GM12878 (cell line): ENCODE results near the gene MYBBP1A. TPM values are rescaled to one million over a fixed set of nuclear protein-coding genes. Genes with fewer than 3 reads are reported as not detected.

Source experiments
- ATAC-seq: fragments of 200-7000 bp; cut with Tn5 transposase; 3 replicates; pipeline ENCODE4 v1.9.1; 2020; ENCODE audit warnings: mild to moderate bottlenecking, moderate library complexity
- BruUV-seq: library from RNA; stranded (reverse); fragments of 400-500 nt; replicated peaks from 2 replicates; lab custom pipeline; 2021; lab: Mats Ljungman, UMichigan
- CTCF ChIA-PET: fragments of 300-600 bp; sonication (Branson Sonifier 250); formaldehyde crosslinking; extraction: SDS; loops from one replicate; lab custom pipeline; 2021; ENCODE audit warnings: inconsistent platforms; lab: Yijun Ruan, JAX
- POLR2A ChIA-PET: fragments of 350-600 bp; formaldehyde crosslinking; extraction: SDS; loops from one replicate; lab custom pipeline; 2021; ENCODE audit warnings: inconsistent platforms; lab: Charles Lee
- RAD21 ChIA-PET: fragments of 300-600 bp; sonication (Branson Sonifier 250); formaldehyde crosslinking; loops from one replicate; lab custom pipeline; 2023; ENCODE audit warnings: antibody characterized with exemption; ENCODE audit not compliant: unreplicated experiment; lab: Charles Lee
- SMC1A ChIA-PET: fragments of 300-600 bp; sonication (Branson Sonifier 250); formaldehyde crosslinking; loops from one replicate; lab custom pipeline; 2023; ENCODE audit not compliant: unreplicated experiment, uncharacterized antibody; lab: Charles Lee
- DNase-seq: peaks from one replicate; pipeline ENCODE4 v3.0.0-alpha.2; 2011; ENCODE audit warnings: low read depth, low spot score
- FAIRE-seq: peaks from 3 replicates; lab custom pipeline; 2011; peaks lifted over from hg19 to GRCh38; lab: Jason Lieb, UNC
- H2AFZ ChIP-seq: 2 replicates; pipeline ENCODE4 v1.6.0; 2011; ENCODE audit warnings: low read depth, low read length, control low read depth; ENCODE audit not compliant: control insufficient read depth
- H3K27ac ChIP-seq: 2 replicates; pipeline ENCODE4 v1.5.1; 2011; ENCODE audit warnings: control low read depth; ENCODE audit not compliant: control insufficient read depth, insufficient read depth
- H3K27me3 ChIP-seq, 2 experiments: replicated peaks in 1 of 2; 2 replicates each; pipeline versions ENCODE4 v1.6.0 to v1.6.1; 2011; ENCODE audit warnings: low read length in 1 of 2; ENCODE audit not compliant: control insufficient read depth in 2 of 2, insufficient read depth in 2 of 2
- H3K36me3 ChIP-seq, 2 experiments: 2 replicates each; pipeline ENCODE4 v1.5.1; 2011; ENCODE audit warnings: low read length in 1 of 2; ENCODE audit not compliant: control insufficient read depth in 2 of 2, insufficient read depth in 2 of 2
- H3K4me1 ChIP-seq: 2 replicates; pipeline ENCODE4 v1.6.1; 2011; ENCODE audit warnings: mild to moderate bottlenecking, low read length, moderate library complexity, mixed read lengths; ENCODE audit not compliant: control insufficient read depth, insufficient read depth
- H3K4me2 ChIP-seq: 2 replicates; pipeline ENCODE4 v1.6.0; 2011; ENCODE audit warnings: control low read depth; ENCODE audit not compliant: control insufficient read depth, insufficient read depth
- H3K4me3 ChIP-seq: fragments of 200-600 bp; sonication (generic); 2 replicates; pipeline ENCODE4 v1.5.1; 2016
- H3K79me2 ChIP-seq: 2 replicates; pipeline ENCODE4 v1.6.0; 2011; ENCODE audit warnings: low read length; ENCODE audit not compliant: control insufficient read depth, insufficient read depth
- H3K9ac ChIP-seq: 2 replicates; pipeline ENCODE4 v1.8.0; 2011; ENCODE audit warnings: low read length, control low read depth, mixed read lengths; ENCODE audit not compliant: control insufficient read depth, insufficient read depth
- H3K9me3 ChIP-seq: replicated peaks from 3 replicates; pipeline ENCODE4 v1.5.1; 2011; ENCODE audit warnings: mild to moderate bottlenecking, low read length; ENCODE audit not compliant: control insufficient read depth, insufficient read depth
- H4K20me1 ChIP-seq: 2 replicates; pipeline ENCODE4 v1.6.0; 2011; ENCODE audit not compliant: control insufficient read depth, insufficient read depth
- NFYB ChIP-seq: IDR thresholded peaks from 2 replicates; pipeline ENCODE4 v1.6.1; 2011; ENCODE audit warnings: low read depth, mild to moderate bottlenecking, low read length, improper control_type of control experiment, moderate library complexity; ENCODE audit not compliant: insufficient read depth
- NR2C2 ChIP-seq: IDR thresholded peaks from 2 replicates; pipeline ENCODE4 v1.6.1; 2011; ENCODE audit warnings: borderline replicate concordance, low read depth; ENCODE audit not compliant: control insufficient read depth, insufficient read length
- NR2F1 ChIP-seq: fragments of 450-650 bp; conservative IDR thresholded peaks from 2 replicates; pipeline ENCODE4 v1.6.1; 2017; ENCODE audit warnings: mild to moderate bottlenecking
- RB1 ChIP-seq: fragments of 450-650 bp; formaldehyde crosslinking; IDR thresholded peaks from 2 replicates; pipeline ENCODE4 v1.6.1; 2017; ENCODE audit warnings: mild to moderate bottlenecking, borderline replicate concordance
- ZNF207 ChIP-seq: fragments of 450-650 bp; IDR thresholded peaks from 2 replicates; pipeline ENCODE4 v1.6.1; 2014; ENCODE audit warnings: antibody characterized with exemption, mild to moderate bottlenecking, borderline replicate concordance
- WGBS: methylation state at CpG from one replicate; pipeline ENCODE4 v1.1.6; 2016; ENCODE audit warnings: low lambda C conversion rate; ENCODE audit not compliant: insufficient replicate concordance, insufficient coverage; ENCODE audit errors: missing lambda C conversion rate; 5-methylcytosine and 5-hydroxymethylcytosine counted together
- in situ Hi-C: fragments of 300-500 bp; cut with MboI; formaldehyde crosslinking; loops from 9 replicates; pipeline ENCODE4 v1.14.3; 2018; ENCODE audit warnings: mixed read lengths
- intact Hi-C: fragments of 100-400 bp; cut with micrococcal nuclease; formaldehyde crosslinking; loops from one replicate; pipeline ENCODE4 v1.14.2; 2022; ENCODE audit not compliant: unreplicated experiment
- polyA plus RNA-seq, 11 experiments: library from polyadenylated mRNA; depleted of rRNA in 4 of 11; unstranded in 6 of 11; stranded (reverse) in 5 of 11; fragments of >200 nt; fragmentation: Nextera tagmentation in 4 of 11; fragmentation: Illumina TruSeq in 1 of 11; extraction: Ambion mirVana in 4 of 11; extraction: Trizol in 1 of 11; gene quantifications; 1 replicate in 1 of 11; 2 replicates in 10 of 11; pipeline versions ENCODE4 v1.2.1 to v1.2.3, GENCODE V29; 2011 to 2016; ENCODE audit warnings: inconsistent platforms in 2 of 11, missing spikeins in 2 of 11, low read depth in 1 of 11
- total RNA-seq, 4 experiments: library from RNA; depleted of rRNA in 3 of 4; stranded (reverse); fragments of >200 nt in 3 of 4; fragmentation: Illumina TruSeq in 1 of 4; extraction: Trizol in 1 of 4; gene quantifications; 2 replicates each; pipeline versions ENCODE4 v1.2.1 to v1.2.3, GENCODE V29; 2013 to 2021
- TF ChIP-seq, protein P1 (sequence below): IDR thresholded peaks from 2 replicates; pipeline ENCODE4 v1.6.1; 2012; ENCODE audit warnings: low read depth, low read length, improper control_type of control experiment
- TF ChIP-seq, protein P2 (sequence below): fragments of 450-650 bp; formaldehyde crosslinking; IDR thresholded peaks from 2 replicates; pipeline ENCODE4 v1.4.0; 2020; ENCODE audit warnings: mild to moderate bottlenecking, moderate library complexity

The MYBBP1A gene
- total and polyA plus RNA-seq, 10 of the 15 experiments (the other 5 are each of a cell fraction or from before 2014, with no cell fraction given): 2.5 to 121 (median 71.6) TPM

DNA sequence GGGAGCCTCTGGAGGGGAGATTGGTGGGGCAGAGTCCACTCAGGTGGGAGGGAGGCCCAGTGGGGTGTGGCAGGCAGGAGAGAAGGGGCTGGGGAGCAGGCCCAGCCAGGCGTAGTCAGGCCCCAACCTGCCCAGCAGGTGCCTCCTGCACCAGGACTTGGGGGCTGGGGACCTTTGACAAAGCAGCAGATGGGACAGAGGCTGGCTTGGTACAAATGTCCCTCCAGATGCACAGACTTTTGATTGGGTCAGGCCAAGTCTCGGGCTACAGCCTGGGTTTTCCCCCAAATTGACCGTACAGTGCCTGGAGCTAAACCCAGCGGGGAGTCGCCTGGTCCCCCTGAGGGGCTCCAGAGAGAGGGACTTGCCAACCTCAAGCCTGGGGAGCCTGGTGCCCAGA, 4.8 kb upstream of the MYBBP1A start:
- H3K4me1 ChIP-seq: peaks cover 46% of the 10 kb centered on the region
- ATAC-seq (no peak), FAIRE-seq (no peak), DNase-seq (no peak)
- WGBS: 79% methylated on average over 5 of the region's 5 CpGs
- ChIA-PET SMC1A (no interaction called here), POLR2A (no interaction called here), CTCF (interaction anchor here (0.6 kb wide), 1 partner anchor 602 kb away, joined by 3 read pairs; no protein-coding TSS in a partner anchor), RAD21 (no interaction called here)
- H3K9ac ChIP-seq: no peak overlapping the region
- H3K27me3 ChIP-seq: no peaks in the 10 kb centered on the region
- no peak overlapping the region for H3K27ac ChIP-seq
- H4K20me1 ChIP-seq: no peaks in the 10 kb centered on the region
- no peaks in the 10 kb centered on the region; the same call in 1 of the 3 replicates for H3K9me3 ChIP-seq
- no peak overlapping the region for H3K4me2 ChIP-seq
- no peak overlapping the region for H2AFZ ChIP-seq
- no peak overlapping the region for H3K4me3 ChIP-seq
- intact Hi-C loops (loop anchor here (10.0 kb wide), 1 partner anchor 135 kb away; no protein-coding TSS in a partner anchor), in situ Hi-C loops (no loop called here)
- BruUV-seq: no TSS peak
- 0 out of 2 replicates have a peak, but pooled peaks have one; percentile 19 for TF ChIP-seq NFYB
- TF ChIP-seq, protein P1, sequence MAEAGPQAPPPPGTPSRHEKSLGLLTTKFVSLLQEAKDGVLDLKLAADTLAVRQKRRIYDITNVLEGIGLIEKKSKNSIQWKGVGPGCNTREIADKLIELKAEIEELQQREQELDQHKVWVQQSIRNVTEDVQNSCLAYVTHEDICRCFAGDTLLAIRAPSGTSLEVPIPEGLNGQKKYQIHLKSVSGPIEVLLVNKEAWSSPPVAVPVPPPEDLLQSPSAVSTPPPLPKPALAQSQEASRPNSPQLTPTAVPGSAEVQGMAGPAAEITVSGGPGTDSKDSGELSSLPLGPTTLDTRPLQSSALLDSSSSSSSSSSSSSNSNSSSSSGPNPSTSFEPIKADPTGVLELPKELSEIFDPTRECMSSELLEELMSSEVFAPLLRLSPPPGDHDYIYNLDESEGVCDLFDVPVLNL: no peak
- no peaks in the 10 kb centered on the region for H3K36me3 ChIP-seq
- H3K79me2 ChIP-seq: peaks cover 8% of the 10 kb centered on the region

GRCh38 chr17:4559139-4559791, 4.1 kb upstream of the MYBBP1A start:
- Histone ChIP-seq H3K36me3 (no peaks in the 10 kb centered on the region), H3K9ac (no peak overlapping the region), H2AFZ (no peak overlapping the region), H3K27ac (no peak overlapping the region), H3K4me1 (peaks cover 46% of the 10 kb centered on the region), H3K4me3 (no peak overlapping the region), H4K20me1 (no peaks in the 10 kb centered on the region), H3K9me3 (no peaks in the 10 kb centered on the region; the same call in 1 of the 3 replicates), H3K27me3 (no peaks in the 10 kb centered on the region), H3K4me2 (no peak overlapping the region), H3K79me2 (peaks cover 15% of the 10 kb centered on the region)
- intact Hi-C loops: no loop called here
- no peak for DNase-seq
- ATAC-seq: no peak
- ChIA-PET POLR2A (no interaction called here), SMC1A (no interaction called here), RAD21 (no interaction called here), CTCF (no interaction called here)
- no peak for FAIRE-seq
- in situ Hi-C loops: no loop called here
- BruUV-seq: no TSS peak
- 76% methylated on average over 17 of the region's 17 CpGs for WGBS
- TF ChIP-seq ZNF207 (no peak), RB1 (no peak), NR2F1 (0 out of 2 replicates have a peak, but pooled peaks have one; percentile 33), NR2C2 (no peak)
- TF ChIP-seq, protein P2, sequence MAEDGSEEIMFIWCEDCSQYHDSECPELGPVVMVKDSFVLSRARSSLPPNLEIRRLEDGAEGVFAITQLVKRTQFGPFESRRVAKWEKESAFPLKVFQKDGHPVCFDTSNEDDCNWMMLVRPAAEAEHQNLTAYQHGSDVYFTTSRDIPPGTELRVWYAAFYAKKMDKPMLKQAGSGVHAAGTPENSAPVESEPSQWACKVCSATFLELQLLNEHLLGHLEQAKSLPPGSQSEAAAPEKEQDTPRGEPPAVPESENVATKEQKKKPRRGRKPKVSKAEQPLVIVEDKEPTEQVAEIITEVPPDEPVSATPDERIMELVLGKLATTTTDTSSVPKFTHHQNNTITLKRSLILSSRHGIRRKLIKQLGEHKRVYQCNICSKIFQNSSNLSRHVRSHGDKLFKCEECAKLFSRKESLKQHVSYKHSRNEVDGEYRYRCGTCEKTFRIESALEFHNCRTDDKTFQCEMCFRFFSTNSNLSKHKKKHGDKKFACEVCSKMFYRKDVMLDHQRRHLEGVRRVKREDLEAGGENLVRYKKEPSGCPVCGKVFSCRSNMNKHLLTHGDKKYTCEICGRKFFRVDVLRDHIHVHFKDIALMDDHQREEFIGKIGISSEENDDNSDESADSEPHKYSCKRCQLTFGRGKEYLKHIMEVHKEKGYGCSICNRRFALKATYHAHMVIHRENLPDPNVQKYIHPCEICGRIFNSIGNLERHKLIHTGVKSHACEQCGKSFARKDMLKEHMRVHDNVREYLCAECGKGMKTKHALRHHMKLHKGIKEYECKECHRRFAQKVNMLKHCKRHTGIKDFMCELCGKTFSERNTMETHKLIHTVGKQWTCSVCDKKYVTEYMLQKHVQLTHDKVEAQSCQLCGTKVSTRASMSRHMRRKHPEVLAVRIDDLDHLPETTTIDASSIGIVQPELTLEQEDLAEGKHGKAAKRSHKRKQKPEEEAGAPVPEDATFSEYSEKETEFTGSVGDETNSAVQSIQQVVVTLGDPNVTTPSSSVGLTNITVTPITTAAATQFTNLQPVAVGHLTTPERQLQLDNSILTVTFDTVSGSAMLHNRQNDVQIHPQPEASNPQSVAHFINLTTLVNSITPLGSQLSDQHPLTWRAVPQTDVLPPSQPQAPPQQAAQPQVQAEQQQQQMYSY (CRISPR knock-in tag): no peak
- TF ChIP-seq, protein P1: no peak
